ENCODE results near the gene RIPPLY3. TPM values are rescaled to one million over a fixed set of nuclear protein-coding genes. Genes with fewer than 3 reads are reported as not detected.

RIPPLY3 gene
- total RNA-seq, 1 donor from 2014 or later: 86.4 TPM

Other genes starting within 250 kb of the RIPPLY3 start
- gene HLCS, start 40.0 kb upstream of the RIPPLY3 start, total RNA-seq (ENCODE audit: unreplicated experiment): 97.4 TPM
- 14.1 TPM for gene PIGP, start 66.4 kb downstream of the RIPPLY3 start, total RNA-seq (ENCODE audit: unreplicated experiment)
- gene TTC3, start 66.6 kb downstream of the RIPPLY3 start, total RNA-seq (ENCODE audit: unreplicated experiment): 190 TPM

Measured in endothelial cell (in vitro differentiated cells).